HepG2 (cell line): ENCODE measurements around the gene HPCAL1. TPM values are rescaled to one million over a fixed set of nuclear protein-coding genes. Genes with fewer than 3 reads are reported as not detected.

Source experiments
- ASH2L ChIP-seq: fragments of 300-600, 200-600 bp; sonication (generic); IDR thresholded peaks from 2 replicates; pipeline ENCODE4 v1.7.0; 2017; ENCODE audit warnings: low read depth, mild to moderate bottlenecking, moderate library complexity, mixed read lengths, low read length; ENCODE audit not compliant: insufficient read length
- BORCS8-MEF2B ChIP-seq: sonication (generic); formaldehyde crosslinking; IDR thresholded peaks from 2 replicates; pipeline ENCODE4 v1.8.0; 2022; ENCODE audit warnings: mild to moderate bottlenecking, missing genetic modification reagents
- DMAP1 ChIP-seq: IDR thresholded peaks from 2 replicates; pipeline ENCODE4 v1.6.1; 2016
- EP300 ChIP-seq, 3 experiments: sonication (generic) in 1 of 3; formaldehyde crosslinking in 1 of 3; IDR thresholded peaks; 2 replicates each; pipeline versions ENCODE4 v1.5.1 to v1.6.1; 2011 to 2020; ENCODE audit warnings: low read depth in 2 of 3, low read length in 2 of 3, borderline replicate concordance in 1 of 3, improper control_type of control experiment in 1 of 3, mild to moderate bottlenecking in 1 of 3, missing genetic modification reagents in 1 of 3, moderate library complexity in 1 of 3
- ERF ChIP-seq: IDR thresholded peaks from 2 replicates; pipeline ENCODE4 v1.6.1; 2018; ENCODE audit warnings: missing biosample characterization, missing genetic modification reagents
- FOXK2 ChIP-seq: fragments of 450-650 bp; IDR thresholded peaks from 2 replicates; pipeline ENCODE4 v1.6.1; 2016
- GABPA ChIP-seq, 2 experiments: IDR thresholded peaks; 2 replicates each; pipeline ENCODE4 v1.6.1; 2011 to 2016; ENCODE audit warnings: low read depth in 2 of 2, low read length in 1 of 2, missing biosample characterization in 1 of 2, missing genetic modification characterization in 1 of 2
- LRRFIP1 ChIP-seq: sonication (generic); formaldehyde crosslinking; conservative IDR thresholded peaks from 2 replicates; pipeline ENCODE4 v1.4.0; 2020; ENCODE audit warnings: missing genetic modification reagents
- MNT ChIP-seq: fragments of 450-650 bp; IDR thresholded peaks from 2 replicates; pipeline ENCODE4 v1.6.1; 2016
- NFYB ChIP-seq: sonication (generic); formaldehyde crosslinking; IDR thresholded peaks from 2 replicates; pipeline ENCODE4 v1.4.0; 2020; ENCODE audit warnings: missing genetic modification reagents
- NR0B2 ChIP-seq: sonication (generic); formaldehyde crosslinking; IDR thresholded peaks from 2 replicates; pipeline ENCODE4 v1.4.0; 2020; ENCODE audit warnings: mild to moderate bottlenecking, missing genetic modification reagents
- PAXIP1 ChIP-seq: sonication (generic); formaldehyde crosslinking; conservative IDR thresholded peaks from 2 replicates; pipeline ENCODE4 v1.4.0; 2020; ENCODE audit warnings: mild to moderate bottlenecking, missing genetic modification reagents, moderate library complexity
- TFDP2 ChIP-seq: sonication (generic); formaldehyde crosslinking; IDR thresholded peaks from 2 replicates; pipeline ENCODE4 v1.4.0; 2020; ENCODE audit warnings: missing genetic modification reagents
- TSC22D2 ChIP-seq: sonication (generic); formaldehyde crosslinking; IDR thresholded peaks from 2 replicates; pipeline ENCODE4 v1.5.1; 2020; ENCODE audit warnings: missing genetic modification reagents, mild to moderate bottlenecking, borderline replicate concordance
- ZFY ChIP-seq: sonication (generic); formaldehyde crosslinking; IDR thresholded peaks from 2 replicates; pipeline ENCODE4 v1.4.0; 2020; ENCODE audit warnings: missing genetic modification reagents
- ZMYM4 ChIP-seq: sonication (generic); formaldehyde crosslinking; IDR thresholded peaks from 2 replicates; pipeline ENCODE4 v1.8.1; 2023; ENCODE audit warnings: mild to moderate bottlenecking, missing genetic modification reagents
- ZNF431 ChIP-seq: sonication (generic); formaldehyde crosslinking; IDR thresholded peaks from 2 replicates; pipeline ENCODE4 v1.9.0; 2022; ENCODE audit warnings: missing genetic modification reagents, low read depth, mild to moderate bottlenecking, borderline replicate concordance
- polyA plus RNA-seq, 8 experiments: library from polyadenylated mRNA; depleted of rRNA in 3 of 8; stranded (reverse) in 7 of 8; unstranded in 1 of 8; fragments of >200 nt; fragmentation: Illumina TruSeq in 4 of 8; extraction: Trizol in 4 of 8; gene quantifications; 2 replicates each; pipeline versions ENCODE4 v1.2.1 to v1.2.3, GENCODE V29; 2011 to 2016; ENCODE audit warnings: low read depth in 4 of 8, missing spikeins in 1 of 8, mixed read lengths in 1 of 8; ENCODE audit not compliant: insufficient read depth in 1 of 8
- total RNA-seq, 5 experiments: library from RNA; depleted of rRNA; stranded (reverse); fragments of >200 nt; fragmentation: Illumina TruSeq; extraction: Trizol; gene quantifications; 2 replicates each; pipeline ENCODE4 v1.2.3, GENCODE V29; 2016; ENCODE audit warnings: low read depth in 1 of 5

The HPCAL1 gene
- total and polyA plus RNA-seq, 2 of the 13 experiments (the other 11 are each of a cell fraction or from before 2014, with no cell fraction given) = 29.5 to 29.9 TPM

- TF ChIP-seq TFDP2 (CRISPR knock-in tag) (peak; percentile 97), ZMYM4 (CRISPR knock-in tag) (peak; percentile 91), EP300 (IDR thresholded peaks at IDR 0.05; ENCODE audit: low read depth in 2 of 2, low read length in 2 of 2) (no peak), EP300 (CRISPR knock-in tag; IDR thresholded peaks at IDR 0.05; ENCODE audit: borderline replicate concordance) (peak; percentile 85), NFYB (CRISPR knock-in tag) (peak; percentile 57), ZFY (CRISPR knock-in tag) (peak; percentile 90), FOXK2 (no peak), ASH2L (peak; percentile 41), BORCS8-MEF2B (CRISPR knock-in tag) (peak; percentile 100), PAXIP1 (CRISPR knock-in tag) (peak; percentile 59), MNT (peak; percentile 71), LRRFIP1 (CRISPR knock-in tag) (0 out of 2 replicates have a peak, but pooled peaks have one; percentile 73), ZNF431 (peak; percentile 97), ERF (CRISPR knock-in tag) (peak; percentile 100), NR0B2 (CRISPR knock-in tag) (peak; percentile 99), DMAP1 (peak; percentile 97), GABPA (IDR thresholded peaks at IDR 0.05; ENCODE audit: low read depth, low read length) (peak; percentile 19; the same call in 1 of the 2 replicates), GABPA (CRISPR knock-in tag; IDR thresholded peaks at IDR 0.05; ENCODE audit: low read depth) (0 out of 2 replicates have a peak, but pooled peaks have one; percentile 24), TSC22D2 (CRISPR knock-in tag) (peak; percentile 97)
Measured at GRCh38 chr2:10448576-10449485, 146.1 kb downstream of the HPCAL1 start (continued).
